ENCODE measurements around the gene ZFYVE28.
A peak's percentile ranks its signal among the peaks of the same experiment; 100 is the strongest.

The ZFYVE28 gene

DNA sequence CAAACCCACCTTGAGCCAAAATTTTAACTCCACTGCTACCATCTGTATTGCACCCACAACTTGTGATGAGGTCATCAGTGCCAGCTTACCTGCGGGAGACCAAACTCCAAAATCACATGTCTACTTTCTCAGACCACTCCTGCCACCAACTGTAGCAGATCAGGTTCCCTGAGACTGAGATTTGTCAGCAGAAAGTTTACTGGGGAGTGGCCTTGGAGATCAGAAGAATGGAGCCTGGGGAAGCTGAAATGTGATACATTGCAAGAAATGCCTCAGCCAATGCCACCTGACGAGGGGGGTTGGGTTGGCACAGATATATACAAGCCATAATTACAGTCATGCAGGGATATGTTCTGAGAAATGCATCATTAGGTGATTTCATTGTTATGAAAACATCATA, 195.6 kb downstream of the ZFYVE28 start:
- TF ChIP-seq, protein P1, sequence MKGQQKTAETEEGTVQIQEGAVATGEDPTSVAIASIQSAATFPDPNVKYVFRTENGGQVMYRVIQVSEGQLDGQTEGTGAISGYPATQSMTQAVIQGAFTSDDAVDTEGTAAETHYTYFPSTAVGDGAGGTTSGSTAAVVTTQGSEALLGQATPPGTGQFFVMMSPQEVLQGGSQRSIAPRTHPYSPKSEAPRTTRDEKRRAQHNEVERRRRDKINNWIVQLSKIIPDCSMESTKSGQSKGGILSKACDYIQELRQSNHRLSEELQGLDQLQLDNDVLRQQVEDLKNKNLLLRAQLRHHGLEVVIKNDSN (IDR thresholded peaks at IDR 0.05) = peak; percentile 44
- peak; percentile 57 for TF ChIP-seq NFIC (IDR thresholded peaks at IDR 0.05)
- TF ChIP-seq TEAD4 (IDR thresholded peaks at IDR 0.05) = peak; percentile 67
- TF ChIP-seq TCF12 (IDR thresholded peaks at IDR 0.05; ENCODE audit: low read depth) = peak; percentile 73; the same call in 1 of the 2 replicates
- peak; percentile 67; the same call in 1 of the 2 replicates for TF ChIP-seq EP300 (IDR thresholded peaks at IDR 0.05; ENCODE audit: borderline replicate concordance)
- no peak for TF ChIP-seq YY1 (IDR thresholded peaks at IDR 0.05; ENCODE audit: low read depth)
- TF ChIP-seq EGR1 (IDR thresholded peaks at IDR 0.05) = no peak
- TF ChIP-seq, protein P2, sequence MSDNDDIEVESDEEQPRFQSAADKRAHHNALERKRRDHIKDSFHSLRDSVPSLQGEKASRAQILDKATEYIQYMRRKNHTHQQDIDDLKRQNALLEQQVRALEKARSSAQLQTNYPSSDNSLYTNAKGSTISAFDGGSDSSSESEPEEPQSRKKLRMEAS (IDR thresholded peaks at IDR 0.05) = peak; percentile 61
- TF ChIP-seq RAD21 (IDR thresholded peaks at IDR 0.05; ENCODE audit: low read depth) = no peak
- TF ChIP-seq FOXM1 (IDR thresholded peaks at IDR 0.05; ENCODE audit: borderline replicate concordance, low read depth) = 0 out of 2 replicates have a peak, but pooled peaks have one; percentile 31

DNA sequence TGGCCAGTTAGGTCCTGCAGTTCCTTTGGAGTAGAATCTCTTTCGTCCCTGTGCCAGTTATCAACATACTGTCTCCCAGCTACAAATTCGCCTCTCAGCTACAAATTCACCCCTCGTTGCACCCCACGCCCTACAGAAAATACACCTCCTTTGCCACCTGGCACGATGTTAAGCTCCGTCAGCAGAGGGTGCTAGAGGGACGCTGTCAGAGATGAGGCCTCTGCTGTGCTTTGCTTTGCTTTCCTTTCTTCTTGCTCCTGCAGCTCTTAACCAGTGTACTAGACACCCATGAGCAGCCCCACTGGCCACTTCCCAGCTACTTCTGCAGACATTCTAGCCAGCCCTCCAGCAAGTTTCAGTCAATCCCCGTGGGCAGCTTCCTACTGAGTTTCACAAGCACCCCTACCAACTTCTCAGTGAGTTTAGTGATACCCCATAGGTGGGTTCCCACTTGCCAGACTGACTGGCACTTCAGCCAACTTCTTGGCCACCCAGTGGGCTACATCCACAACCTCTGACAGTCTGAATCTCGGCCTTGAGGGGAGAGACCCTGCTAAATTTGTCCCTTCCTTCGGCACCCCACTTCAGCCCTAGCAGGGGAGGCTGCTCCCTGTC, 198.3 kb downstream of the ZFYVE28 start:
- TF ChIP-seq EGR1 (IDR thresholded peaks at IDR 0.05) (no peak), RAD21 (IDR thresholded peaks at IDR 0.05; ENCODE audit: low read depth) (peak; percentile 95)
